Sciatic nerve (tissue), 2 donors: ENCODE data around the gene TCTN3. TPM values are rescaled to one million over a fixed set of nuclear protein-coding genes. Genes with fewer than 3 reads are reported as not detected.
A peak's percentile ranks its signal among the peaks of the same experiment; 100 is the strongest.
"Not testable (repeated sequence)": the region's sequence is repeated elsewhere in the genome, so short reads cannot be mapped to it uniquely, and the experiment has no call there.

ENCODE experiments used
- ATAC-seq: fragments of 200-7000 bp; cut with Tn5 transposase; one replicate; pipeline ENCODE4 v1.9.1; 2020; ENCODE audit warnings: mild to moderate bottlenecking, moderate library complexity
- DNase-seq: peaks from one replicate; pipeline ENCODE4 v3.0.0-alpha.2; 2020; ENCODE audit warnings: low spot score
- intact Hi-C: fragments of 100-400 bp; cut with DNase I; formaldehyde crosslinking; loops from one replicate; pipeline ENCODE4 v1.14.2; 2022
- total RNA-seq: library from RNA; stranded (reverse); fragmentation: NEBNext Ultra II Directional; extraction: Animal tissue kit (Norgen Biotek cat#: 25700); gene quantifications from one replicate; pipeline ENCODE4 v1.2.1, GENCODE V29; 2021
- donor health status: DM: no; HTN: no; CAD: no.
- donor health status: DM: no; HTN: no; CAD: no.

TCTN3 gene
- total RNA-seq: 26.3 TPM

GRCh38 chr10:95693668-95694534 is at the start of gene TCTN3:
TSS of gene TCTN3 (minus strand) at chr10:95693927. CDS start at chr10:95693899, 28 bp downstream.
- peak; percentile 100 for ATAC-seq

GRCh38 chr10:95742962-95743535 is 49.3 kb upstream of the TCTN3 start:
- DNase-seq: no peak
- no peak for ATAC-seq
- intact Hi-C loops: no loop called here

More at GRCh38 chr10:95693668-95694534, at the start of gene TCTN3:
- peak; percentile 98 for DNase-seq
- intact Hi-C loops: loop anchor here (10.0 kb wide), 1 partner anchor 151 kb away; no protein-coding TSS in a partner anchor

GRCh38 chr10:95742485-95742884 is 48.8 kb upstream of the TCTN3 start:
- DNase-seq (no peak), ATAC-seq (no peak)
- intact Hi-C loops: no loop called here

- ATAC-seq: peak; percentile 69
- no peak for DNase-seq
- intact Hi-C loops: no loop called here
Observed at GRCh38 chr10:95741807-95742467, 48.2 kb upstream of the TCTN3 start.

- ATAC-seq (no peak), DNase-seq (no peak)
- intact Hi-C loops: no loop called here
Observed at GRCh38 chr10:95739056-95739455, 45.3 kb upstream of the TCTN3 start.

GRCh38 chr10:95732907-95733306 is 39.2 kb upstream of the TCTN3 start:
- not testable (repeated sequence) for ATAC-seq

GRCh38 chr10:95730233-95730632 is 36.5 kb upstream of the TCTN3 start:
- no peak for DNase-seq
- intact Hi-C loops: no loop called here
- ATAC-seq: no peak

More at GRCh38 chr10:95732907-95733306, 39.2 kb upstream of the TCTN3 start:
- DNase-seq, intact Hi-C loops: not testable (repeated sequence)

- DNase-seq (no peak), ATAC-seq (peak; percentile 28)
- intact Hi-C loops: no loop called here
Observed at GRCh38 chr10:95729323-95730055, 35.8 kb upstream of the TCTN3 start.

- intact Hi-C loops: no loop called here
- ATAC-seq (no peak), DNase-seq (no peak)
Observed at GRCh38 chr10:95728526-95728925, 34.8 kb upstream of the TCTN3 start.

GRCh38 chr10:95722496-95722895 is 28.8 kb upstream of the TCTN3 start:
- ATAC-seq, DNase-seq, intact Hi-C loops: not testable (repeated sequence)

- ATAC-seq, DNase-seq, intact Hi-C loops: not testable (repeated sequence)
Observed at GRCh38 chr10:95720745-95721144, 27.0 kb upstream of the TCTN3 start.

GRCh38 chr10:95716866-95717265 is 23.1 kb upstream of the TCTN3 start:
- intact Hi-C loops: no loop called here
- DNase-seq (no peak), ATAC-seq (no peak)

- intact Hi-C loops: no loop called here
- no peak for ATAC-seq
- no peak for DNase-seq
Observed at GRCh38 chr10:95716466-95716865, 22.7 kb upstream of the TCTN3 start.

GRCh38 chr10:95711492-95711891 is 17.8 kb upstream of the TCTN3 start:
- ATAC-seq (no peak), DNase-seq (no peak)
- intact Hi-C loops: no loop called here

GRCh38 chr10:95706990-95707389 is 13.3 kb upstream of the TCTN3 start:
- no peak for DNase-seq

GRCh38 chr10:95706573-95706972 is 12.8 kb upstream of the TCTN3 start:
- intact Hi-C loops: loop anchor here (5.0 kb wide), 1 partner anchor 1251 kb away; no protein-coding TSS in a partner anchor
- peak; percentile 17 for ATAC-seq
- DNase-seq: no peak

More at GRCh38 chr10:95706990-95707389, 13.3 kb upstream of the TCTN3 start:
- intact Hi-C loops: loop anchor here (5.0 kb wide), 1 partner anchor 1250 kb away; no protein-coding TSS in a partner anchor
- ATAC-seq: no peak

GRCh38 chr10:95698415-95698814 is 4.7 kb upstream of the TCTN3 start:
- intact Hi-C loops: loop anchor here (10.0 kb wide), 1 partner anchor 146 kb away; no protein-coding TSS in a partner anchor
- no peak for ATAC-seq

GRCh38 chr10:95697429-95697828 is 3.7 kb upstream of the TCTN3 start:
- ATAC-seq (no peak), DNase-seq (no peak)
- intact Hi-C loops: loop anchor here (10.0 kb wide), 1 partner anchor 147 kb away; no protein-coding TSS in a partner anchor

More at GRCh38 chr10:95698415-95698814, 4.7 kb upstream of the TCTN3 start:
- no peak for DNase-seq

GRCh38 chr10:95694665-95695064 is 938 bp upstream of the TCTN3 start:
- intact Hi-C loops: loop anchor here (10.0 kb wide), 1 partner anchor 150 kb away; no protein-coding TSS in a partner anchor
- ATAC-seq (no peak), DNase-seq (no peak)
